ENCODE results near the gene ATPAF1. TPM values are rescaled to one million over a fixed set of nuclear protein-coding genes. Genes with fewer than 3 reads are reported as not detected.
A peak's percentile ranks its signal among the peaks of the same experiment; 100 is the strongest.

ATPAF1 gene
- total and polyA plus RNA-seq, 3 experiments from 2014 or later = 40.2 to 75.8 (median 42.3) TPM

DNA sequence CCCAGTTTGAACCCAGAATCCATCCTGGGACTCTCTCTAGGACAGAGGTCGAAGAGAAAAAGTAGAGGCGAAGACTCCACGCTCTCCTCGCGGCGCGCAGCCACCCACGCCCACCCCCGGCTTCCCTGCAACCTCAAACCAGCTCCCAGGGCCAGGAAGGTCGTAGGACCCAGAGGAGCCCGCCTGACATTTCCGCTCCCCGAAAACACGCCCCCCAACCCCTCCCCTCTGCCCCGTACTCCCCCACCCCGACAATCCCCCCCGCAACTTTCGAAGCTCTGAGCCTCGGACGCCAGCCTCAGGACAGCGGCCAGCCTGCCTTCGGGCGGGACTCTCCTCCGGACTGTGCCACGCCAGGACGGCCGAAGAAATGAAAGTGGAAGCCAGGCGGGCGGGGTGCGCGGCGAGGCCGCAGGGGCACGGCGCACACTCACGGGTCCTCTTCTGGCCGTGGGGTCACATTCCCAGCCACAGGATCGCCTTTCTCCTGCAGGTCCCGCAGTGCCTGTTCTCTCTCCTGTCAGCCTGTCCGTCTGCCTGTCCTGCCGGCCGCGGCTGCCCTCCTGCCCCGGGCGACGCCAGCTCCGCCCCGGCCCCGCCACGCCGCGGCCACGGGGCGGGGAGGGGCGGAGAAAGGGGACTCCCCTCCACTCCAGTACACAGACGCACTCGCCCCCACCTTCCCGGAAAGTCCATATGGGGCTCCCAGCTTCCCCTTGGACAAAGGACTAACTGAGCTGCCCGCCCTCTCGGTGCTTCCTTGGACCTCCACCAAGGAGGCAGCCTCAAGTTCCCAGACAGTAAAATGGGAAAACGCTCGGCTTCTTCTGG, 51.7 kb downstream of the ATPAF1 start, which contains the start of gene MOB3C:
Gene MOB3C (minus strand): TSS at position 535 of the 831 bp plus-strand sequence. CDS start 3,490 bp downstream, outside the sequence.
- no peaks in the 10 kb centered on the region for H3K9me3 ChIP-seq (ENCODE audit: low read length)
- ChIA-PET CTCF (interaction anchor here (0.8 to 1.6 kb wide), 4 partner anchors 10 to 26 kb away, joined by 3 to 5 read pairs (median 3); partner anchors contain the start of gene MKNK1), POLR2A (interaction anchor here (1.0 to 3.1 kb wide), 3 partner anchors 12 to 83 kb away, joined by 4 to 42 read pairs (median 9); partner anchors contain the start of genes ATPAF1 and MKNK1)
- peak within 1 kb of the TSS; percentile 88 for H3K27ac ChIP-seq (ENCODE audit: low read depth, low read length)
- no peaks in the 10 kb centered on the region for H3K9me3 Mint-ChIP-seq
- H3K4me3 ChIP-seq (ENCODE audit: low read length) = peak within 1 kb of the TSS; percentile 100
- H3K4me1 Mint-ChIP-seq = peaks cover 41 to 56% (median 50%) of the 10 kb centered on the region in 3 donors
- peak within 1 kb of the TSS; percentile 90 to 96 (median 93) for H3K4me3 Mint-ChIP-seq
- no peaks in the 10 kb centered on the region for H3K36me3 ChIP-seq (ENCODE audit: insufficient read depth, low read length)
- H3K27me3 Mint-ChIP-seq = no peaks in the 10 kb centered on the region
- H3K4me1 ChIP-seq (ENCODE audit: insufficient read depth, low read length) = peaks cover 55% of the 10 kb centered on the region
- H3K36me3 Mint-ChIP-seq = peaks cover 0 to 15% (median 3%) of the 10 kb centered on the region in 3 donors
- no peaks in the 10 kb centered on the region for H3K27me3 ChIP-seq (ENCODE audit: insufficient read depth, low read length, poor library complexity, severe bottlenecking)
- H3K27ac Mint-ChIP-seq = peak within 1 kb of the TSS; percentile 92 to 99 (median 94)
- peak; percentile 54 to 77 (median 64) for DNase-seq

GRCh38 chr1:46615735-46616134, 52.4 kb downstream of the ATPAF1 start:
- Mint-ChIP-seq H3K9me3 (no peaks in the 10 kb centered on the region), H3K4me1 (peaks cover 47 to 64% (median 58%) of the 10 kb centered on the region in 3 donors), H3K36me3 (peaks cover 0 to 22% (median 5%) of the 10 kb centered on the region in 3 donors), H3K27me3 (no peaks in the 10 kb centered on the region), H3K27ac (peak overlapping the region; percentile 80 to 99 (median 91)), H3K4me3 (peak overlapping the region; percentile 90 to 96 (median 93))
- POLR2A ChIA-PET = interaction anchor here (0.6 to 3.1 kb wide), 4 partner anchors 8 to 116 kb away, joined by 3 to 42 read pairs (median 4); partner anchors contain the start of gene MKNK1
- no peak for DNase-seq
- H3K9me3 ChIP-seq (ENCODE audit: low read length) = no peaks in the 10 kb centered on the region
- H3K27ac ChIP-seq (ENCODE audit: low read depth, low read length) = peak overlapping the region; percentile 88
- H3K4me3 ChIP-seq (ENCODE audit: low read length) = peak overlapping the region; percentile 100
- no peaks in the 10 kb centered on the region for H3K27me3 ChIP-seq (ENCODE audit: insufficient read depth, low read length, poor library complexity, severe bottlenecking)
- no peaks in the 10 kb centered on the region for H3K36me3 ChIP-seq (ENCODE audit: insufficient read depth, low read length)
- peaks cover 62% of the 10 kb centered on the region for H3K4me1 ChIP-seq (ENCODE audit: insufficient read depth, low read length)
- CTCF ChIA-PET = interaction anchor here (1.3 kb wide), 1 partner anchor 27 kb away, joined by 5 read pairs; no protein-coding TSS in a partner anchor

GRCh38 chr1:46615088-46615487, 53.1 kb downstream of the ATPAF1 start:
- H3K4me3 ChIP-seq (ENCODE audit: low read length) = peak overlapping the region; percentile 100
- H3K4me3 Mint-ChIP-seq = peak overlapping the region; percentile 90 to 96 (median 93)
- H3K9me3 ChIP-seq (ENCODE audit: low read length) = no peaks in the 10 kb centered on the region
- no peaks in the 10 kb centered on the region for H3K36me3 ChIP-seq (ENCODE audit: insufficient read depth, low read length)
- no peak overlapping the region for H3K27ac ChIP-seq (ENCODE audit: low read depth, low read length)
- no peak for DNase-seq
- H3K4me1 Mint-ChIP-seq = peaks cover 49 to 68% (median 60%) of the 10 kb centered on the region in 3 donors
- CTCF ChIA-PET = no interaction called here
- peaks cover 62% of the 10 kb centered on the region for H3K4me1 ChIP-seq (ENCODE audit: insufficient read depth, low read length)
- H3K36me3 Mint-ChIP-seq = peaks cover 0 to 28% (median 7%) of the 10 kb centered on the region in 3 donors
- H3K9me3 Mint-ChIP-seq = no peaks in the 10 kb centered on the region
- H3K27me3 Mint-ChIP-seq = no peaks in the 10 kb centered on the region
- POLR2A ChIA-PET = interaction anchor here (0.6 to 3.1 kb wide), 3 partner anchors 9 to 116 kb away, joined by 3 to 42 read pairs (median 3); partner anchors contain the start of gene MKNK1
- peak overlapping the region; percentile 80 to 99 (median 91) for H3K27ac Mint-ChIP-seq
- no peaks in the 10 kb centered on the region for H3K27me3 ChIP-seq (ENCODE audit: insufficient read depth, low read length, poor library complexity, severe bottlenecking)

DNA sequence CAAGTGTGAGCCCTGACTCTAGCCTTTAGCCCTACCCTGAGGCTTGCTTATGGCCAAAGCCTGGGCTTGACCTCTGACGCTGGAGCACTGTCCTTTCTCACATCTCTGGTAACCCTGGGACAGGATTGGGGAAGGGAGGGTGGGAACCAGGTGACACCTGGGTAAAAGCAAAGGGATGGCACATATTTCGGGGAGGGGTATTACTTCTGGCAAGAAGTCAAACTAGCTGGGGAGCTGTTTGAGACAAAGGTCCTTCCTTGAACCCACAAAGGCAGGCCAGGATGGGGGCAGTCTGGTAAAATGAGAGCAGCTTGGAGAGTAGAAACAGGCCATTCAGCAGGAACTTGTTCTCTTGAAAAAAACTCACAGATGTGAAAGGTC, 53.6 kb downstream of the ATPAF1 start:
- DNase-seq = no peak
- POLR2A ChIA-PET = interaction anchor here (1.0 kb wide), 2 partner anchors 9 to 10 kb away, joined by 3 to 4 read pairs; partner anchors contain the start of gene MKNK1
- Histone ChIP-seq H3K4me3 (ENCODE audit: low read length) (no peak overlapping the region), H3K27ac (ENCODE audit: low read depth, low read length) (no peak overlapping the region), H3K4me1 (ENCODE audit: insufficient read depth, low read length) (peaks cover 62% of the 10 kb centered on the region), H3K27me3 (ENCODE audit: insufficient read depth, low read length, poor library complexity, severe bottlenecking) (no peaks in the 10 kb centered on the region), H3K36me3 (ENCODE audit: insufficient read depth, low read length) (no peaks in the 10 kb centered on the region), H3K9me3 (ENCODE audit: low read length) (no peaks in the 10 kb centered on the region)
- CTCF ChIA-PET = interaction anchor here (1.4 kb wide), 1 partner anchor 11 kb away, joined by 4 read pairs; the partner anchor contains the start of gene MKNK1
- Mint-ChIP-seq H3K4me1 (peaks cover 53 to 72% (median 60%) of the 10 kb centered on the region in 3 donors), H3K9me3 (no peaks in the 10 kb centered on the region), H3K4me3 (peak overlapping the region; percentile 61 to 96 (median 93)), H3K36me3 (peaks cover 0 to 33% (median 10%) of the 10 kb centered on the region in 3 donors), H3K27ac (peak overlapping the region in 5 of 8 donors; percentile 29 to 92 (median 57)), H3K27me3 (no peaks in the 10 kb centered on the region)

GRCh38 chr1:46613661-46614603, 54.2 kb downstream of the ATPAF1 start:
- H3K4me1 ChIP-seq (ENCODE audit: insufficient read depth, low read length) = peaks cover 62% of the 10 kb centered on the region
- H3K4me3 ChIP-seq (ENCODE audit: low read length) = peak overlapping the region; percentile 22
- peak overlapping the region; percentile 29 to 92 (median 62) for H3K27ac Mint-ChIP-seq

DNA sequence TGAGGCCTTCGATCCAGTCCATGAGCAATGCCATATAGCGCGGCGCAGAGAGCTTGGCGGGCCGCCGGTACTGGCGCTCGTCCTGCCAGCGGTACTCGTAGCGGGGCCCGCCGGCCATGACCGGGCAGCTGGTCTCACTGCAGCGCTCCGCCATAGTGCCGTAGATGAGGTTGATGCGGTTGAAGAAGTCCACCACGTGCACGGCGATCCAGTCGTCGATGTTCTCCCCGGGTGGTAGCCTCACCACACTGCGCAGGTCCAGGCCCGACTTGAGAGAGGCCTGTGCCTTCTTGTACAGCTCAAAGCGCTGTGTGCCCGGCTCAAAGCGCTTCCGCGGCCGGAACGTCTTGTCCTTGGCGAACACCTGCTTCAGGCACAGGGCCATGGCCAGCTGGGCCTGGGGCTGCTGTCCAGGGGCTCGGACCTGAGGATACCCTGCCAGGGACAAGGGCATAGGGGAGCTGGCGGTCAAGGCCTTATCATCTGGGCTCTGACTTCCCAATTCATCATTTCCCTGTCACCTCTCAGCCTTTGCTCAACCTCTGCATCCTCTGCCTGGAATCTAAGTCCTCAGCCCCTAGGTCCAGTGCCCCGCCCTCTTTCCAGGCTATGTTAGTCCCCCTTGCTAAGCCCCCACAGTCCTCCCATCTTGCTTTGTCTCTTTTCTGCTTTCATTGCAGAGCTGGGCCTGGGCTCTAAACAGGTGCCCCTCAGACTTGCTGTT, 55.1 kb downstream of the ATPAF1 start:
- Mint-ChIP-seq H3K4me1 (peaks cover 55 to 74% (median 60%) of the 10 kb centered on the region in 3 donors), H3K27me3 (no peaks in the 10 kb centered on the region), H3K4me3 (peak overlapping the region in 5 of 7 donors; percentile 32 to 94 (median 45)), H3K9me3 (no peaks in the 10 kb centered on the region), H3K36me3 (peaks cover 0 to 48% (median 23%) of the 10 kb centered on the region in 3 donors), H3K27ac (peak overlapping the region in 5 of 8 donors; percentile 50 to 82 (median 73))
- H3K36me3 ChIP-seq (ENCODE audit: insufficient read depth, low read length) = peaks cover 12% of the 10 kb centered on the region
- ChIA-PET POLR2A (interaction anchor here (0.6 kb wide), 2 partner anchors 45 to 267 kb away, joined by 3 to 4 read pairs; no protein-coding TSS in a partner anchor), CTCF (interaction anchor here (1.0 to 1.4 kb wide), 2 partner anchors 9 kb away, joined by 4 read pairs; partner anchors contain the start of gene MKNK1)
- no peaks in the 10 kb centered on the region for H3K9me3 ChIP-seq (ENCODE audit: low read length)
- H3K4me1 ChIP-seq (ENCODE audit: insufficient read depth, low read length) = peaks cover 62% of the 10 kb centered on the region
- H3K4me3 ChIP-seq (ENCODE audit: low read length) = no peak overlapping the region
- no peak for DNase-seq
- no peaks in the 10 kb centered on the region for H3K27me3 ChIP-seq (ENCODE audit: insufficient read depth, low read length, poor library complexity, severe bottlenecking)
- H3K27ac ChIP-seq (ENCODE audit: low read depth, low read length) = no peak overlapping the region

More at GRCh38 chr1:46613661-46614603, 54.2 kb downstream of the ATPAF1 start:
- H3K4me3 Mint-ChIP-seq = peak overlapping the region; percentile 41 to 96 (median 92)
- peaks cover 0 to 40% (median 15%) of the 10 kb centered on the region in 3 donors for H3K36me3 Mint-ChIP-seq
- CTCF ChIA-PET = interaction anchor here (1.4 kb wide), 1 partner anchor 10 kb away, joined by 4 read pairs; the partner anchor contains the start of gene MKNK1
- Histone ChIP-seq H3K36me3 (ENCODE audit: insufficient read depth, low read length) (peaks cover 4% of the 10 kb centered on the region), H3K27ac (ENCODE audit: low read depth, low read length) (no peak overlapping the region), H3K27me3 (ENCODE audit: insufficient read depth, low read length, poor library complexity, severe bottlenecking) (no peaks in the 10 kb centered on the region), H3K9me3 (ENCODE audit: low read length) (no peaks in the 10 kb centered on the region)
- POLR2A ChIA-PET = interaction anchor here (1.0 kb wide), 1 partner anchor 10 kb away, joined by 4 read pairs; the partner anchor contains the start of gene MKNK1
- no peaks in the 10 kb centered on the region for H3K27me3 Mint-ChIP-seq
- no peaks in the 10 kb centered on the region for H3K9me3 Mint-ChIP-seq
- DNase-seq = peak in 2 of 5 donors; percentile 7 to 29
- peaks cover 54 to 72% (median 60%) of the 10 kb centered on the region in 3 donors for H3K4me1 Mint-ChIP-seq

Data from CD8-positive, alpha-beta memory T cell (primary cell).